ENCODE data around the gene OR51A4. TPM values are rescaled to one million over a fixed set of nuclear protein-coding genes. Genes with fewer than 3 reads are reported as not detected.
"Not testable (repeated sequence)": the region's sequence is repeated elsewhere in the genome, so short reads cannot be mapped to it uniquely, and the experiment has no call there.

Gene OR51A4
- total RNA-seq, result not detected

- Mint-ChIP-seq H3K27me3 (no peaks in the 10 kb centered on the region), H3K9me3 (no peaks in the 10 kb centered on the region), H3K36me3 (ENCODE audit: low read depth) (no peaks in the 10 kb centered on the region), H3K4me3 (no peak within 1 kb of the TSS), H3K4me1 (no peaks in the 10 kb centered on the region), H3K27ac (no peak within 1 kb of the TSS)
- DNase-seq, result no peak
- POLR2A ChIA-PET, result no interaction called here
- CTCF ChIA-PET, result no interaction called here
Observed at GRCh38 chr11:4947505-4947904, at the start of gene OR51A4. Gene OR51A4, minus strand, starts transcription at chr11:4947605. Its CDS starts 505 bp downstream, at chr11:4947100.

- no peak for DNase-seq
- ChIA-PET POLR2A (no interaction called here), CTCF (no interaction called here)
- H3K9me3 Mint-ChIP-seq, result no peaks in the 10 kb centered on the region
- H3K36me3 Mint-ChIP-seq (ENCODE audit: low read depth), result no peaks in the 10 kb centered on the region
- H3K4me3 Mint-ChIP-seq, result no peak within 1 kb of the TSS
- H3K27me3 Mint-ChIP-seq, result no peaks in the 10 kb centered on the region
- no peaks in the 10 kb centered on the region for H3K4me1 Mint-ChIP-seq
- no peak within 1 kb of the TSS for H3K27ac Mint-ChIP-seq
Observed at GRCh38 chr11:4994551-4994950, 47.1 kb upstream of the OR51A4 start, which contains the start of gene OR51L1. Gene OR51L1, plus strand, starts transcription at chr11:4994851. Its CDS starts 4,132 bp downstream, at chr11:4998983.

- DNase-seq, result no peak
- H3K27me3 Mint-ChIP-seq, result no peaks in the 10 kb centered on the region
- H3K4me1 Mint-ChIP-seq, result no peaks in the 10 kb centered on the region
- H3K36me3 Mint-ChIP-seq (ENCODE audit: low read depth), result no peaks in the 10 kb centered on the region
- CTCF ChIA-PET, result interaction anchor here (0.6 kb wide), 1 partner anchor 37 kb away, joined by 3 read pairs; no protein-coding TSS in a partner anchor
- H3K27ac Mint-ChIP-seq, result no peak overlapping the region
- POLR2A ChIA-PET, result no interaction called here
- H3K4me3 Mint-ChIP-seq, result no peak overlapping the region
- H3K9me3 Mint-ChIP-seq, result no peaks in the 10 kb centered on the region
Observed at GRCh38 chr11:4991060-4991459, 43.7 kb upstream of the OR51A4 start.

- H3K4me1 Mint-ChIP-seq, result no peaks in the 10 kb centered on the region
- DNase-seq, result no peak
- H3K27ac Mint-ChIP-seq, result no peak overlapping the region
- no peaks in the 10 kb centered on the region for H3K27me3 Mint-ChIP-seq
- ChIA-PET POLR2A (no interaction called here), CTCF (no interaction called here)
- H3K4me3 Mint-ChIP-seq, result no peak overlapping the region
- H3K9me3 Mint-ChIP-seq, result no peaks in the 10 kb centered on the region
- no peaks in the 10 kb centered on the region for H3K36me3 Mint-ChIP-seq (ENCODE audit: low read depth)
Observed at GRCh38 chr11:4983841-4984240, 36.4 kb upstream of the OR51A4 start.

GRCh38 chr11:4982678-4983077 lies 35.3 kb upstream of the OR51A4 start:
- POLR2A ChIA-PET, result no interaction called here

GRCh38 chr11:4979036-4979435 lies 31.6 kb upstream of the OR51A4 start:
- H3K27ac Mint-ChIP-seq, result no peak overlapping the region
- DNase-seq, result no peak
- CTCF ChIA-PET, result no interaction called here
- H3K4me1 Mint-ChIP-seq, result no peaks in the 10 kb centered on the region
- no peaks in the 10 kb centered on the region for H3K36me3 Mint-ChIP-seq (ENCODE audit: low read depth)
- H3K4me3 Mint-ChIP-seq, result no peak overlapping the region
- H3K27me3 Mint-ChIP-seq, result no peaks in the 10 kb centered on the region
- H3K9me3 Mint-ChIP-seq, result no peaks in the 10 kb centered on the region
- POLR2A ChIA-PET, result no interaction called here

More at GRCh38 chr11:4982678-4983077, 35.3 kb upstream of the OR51A4 start:
- H3K27me3 Mint-ChIP-seq, result no peaks in the 10 kb centered on the region
- no peak overlapping the region for H3K4me3 Mint-ChIP-seq
- no peak overlapping the region for H3K27ac Mint-ChIP-seq
- H3K9me3 Mint-ChIP-seq, result no peaks in the 10 kb centered on the region
- H3K36me3 Mint-ChIP-seq (ENCODE audit: low read depth), result no peaks in the 10 kb centered on the region
- DNase-seq, result no peak
- CTCF ChIA-PET, result no interaction called here
- no peaks in the 10 kb centered on the region for H3K4me1 Mint-ChIP-seq

GRCh38 chr11:4975436-4975835 lies 28.0 kb upstream of the OR51A4 start:
- H3K36me3 Mint-ChIP-seq (ENCODE audit: low read depth), result no peaks in the 10 kb centered on the region
- no peak overlapping the region for H3K4me3 Mint-ChIP-seq
- no peak for DNase-seq
- ChIA-PET POLR2A (no interaction called here), CTCF (no interaction called here)
- H3K27me3 Mint-ChIP-seq, result no peaks in the 10 kb centered on the region
- no peaks in the 10 kb centered on the region for H3K9me3 Mint-ChIP-seq
- H3K4me1 Mint-ChIP-seq, result no peaks in the 10 kb centered on the region
- no peak overlapping the region for H3K27ac Mint-ChIP-seq

- POLR2A ChIA-PET, result no interaction called here
- no peak for DNase-seq
- no peak overlapping the region for H3K27ac Mint-ChIP-seq
- no peaks in the 10 kb centered on the region for H3K27me3 Mint-ChIP-seq
- no peaks in the 10 kb centered on the region for H3K9me3 Mint-ChIP-seq
- no peaks in the 10 kb centered on the region for H3K36me3 Mint-ChIP-seq (ENCODE audit: low read depth)
- H3K4me1 Mint-ChIP-seq, result no peaks in the 10 kb centered on the region
- no peak overlapping the region for H3K4me3 Mint-ChIP-seq
- CTCF ChIA-PET, result no interaction called here
Observed at GRCh38 chr11:4962816-4963215, 15.4 kb upstream of the OR51A4 start.

- H3K9me3 Mint-ChIP-seq, result no peaks in the 10 kb centered on the region
- H3K4me1 Mint-ChIP-seq, result no peaks in the 10 kb centered on the region
- no peak overlapping the region for H3K27ac Mint-ChIP-seq
- H3K36me3 Mint-ChIP-seq (ENCODE audit: low read depth), result no peaks in the 10 kb centered on the region
- DNase-seq, result no peak
- H3K4me3 Mint-ChIP-seq, result no peak overlapping the region
- H3K27me3 Mint-ChIP-seq, result no peaks in the 10 kb centered on the region
- ChIA-PET POLR2A (no interaction called here), CTCF (no interaction called here)
Observed at GRCh38 chr11:4960877-4961276, 13.5 kb upstream of the OR51A4 start.

- Mint-ChIP-seq H3K4me1 (no peaks in the 10 kb centered on the region), H3K27ac (no peak overlapping the region), H3K36me3 (ENCODE audit: low read depth) (no peaks in the 10 kb centered on the region), H3K4me3 (no peak overlapping the region), H3K27me3 (no peaks in the 10 kb centered on the region), H3K9me3 (no peaks in the 10 kb centered on the region)
- DNase-seq, result no peak
- ChIA-PET POLR2A (no interaction called here), CTCF (no interaction called here)
Observed at GRCh38 chr11:4957396-4957795, 10.0 kb upstream of the OR51A4 start.

GRCh38 chr11:4955613-4956012 lies 8.2 kb upstream of the OR51A4 start, which contains the start of gene OR51A2:
Gene OR51A2, minus strand, starts transcription at chr11:4955713. Its CDS starts 0 bp downstream, at chr11:4955713.
- DNase-seq; CTCF ChIA-PET; H3K9me3 Mint-ChIP-seq; H3K27ac Mint-ChIP-seq; POLR2A ChIA-PET; H3K4me3 Mint-ChIP-seq; H3K36me3 Mint-ChIP-seq (ENCODE audit: low read depth); H3K27me3 Mint-ChIP-seq; H3K4me1 Mint-ChIP-seq: not testable (repeated sequence)

- Mint-ChIP-seq H3K27me3 (no peaks in the 10 kb centered on the region), H3K4me3 (no peak overlapping the region), H3K4me1 (no peaks in the 10 kb centered on the region), H3K36me3 (ENCODE audit: low read depth) (no peaks in the 10 kb centered on the region), H3K9me3 (no peaks in the 10 kb centered on the region), H3K27ac (no peak overlapping the region)
- CTCF ChIA-PET, result no interaction called here
- POLR2A ChIA-PET, result no interaction called here
- DNase-seq, result no peak
Observed at GRCh38 chr11:4936745-4937144, 10.7 kb downstream of the OR51A4 start.

GRCh38 chr11:4932751-4933150 lies 14.7 kb downstream of the OR51A4 start:
- no peak overlapping the region for H3K27ac Mint-ChIP-seq
- H3K36me3 Mint-ChIP-seq (ENCODE audit: low read depth), result no peaks in the 10 kb centered on the region
- DNase-seq, result no peak
- H3K4me3 Mint-ChIP-seq, result no peak overlapping the region
- no peaks in the 10 kb centered on the region for H3K4me1 Mint-ChIP-seq
- CTCF ChIA-PET, result interaction anchor here (0.6 kb wide), 1 partner anchor 1409 kb away, joined by 3 read pairs; no protein-coding TSS in a partner anchor
- H3K27me3 Mint-ChIP-seq, result no peaks in the 10 kb centered on the region
- POLR2A ChIA-PET, result no interaction called here
- H3K9me3 Mint-ChIP-seq, result no peaks in the 10 kb centered on the region

- no peak for DNase-seq
- Mint-ChIP-seq H3K4me3 (no peak overlapping the region), H3K36me3 (ENCODE audit: low read depth) (no peaks in the 10 kb centered on the region), H3K27me3 (peaks cover 2% of the 10 kb centered on the region), H3K27ac (no peak overlapping the region), H3K4me1 (no peaks in the 10 kb centered on the region), H3K9me3 (no peaks in the 10 kb centered on the region)
- ChIA-PET POLR2A (no interaction called here), CTCF (no interaction called here)
Observed at GRCh38 chr11:4926608-4927007, 20.8 kb downstream of the OR51A4 start.
